ENCODE data around the gene TRIM24.
"Not testable (repeated sequence)": the region's sequence is repeated elsewhere in the genome, so short reads cannot be mapped to it uniquely, and the experiment has no call there.

Gene TRIM24

DNA sequence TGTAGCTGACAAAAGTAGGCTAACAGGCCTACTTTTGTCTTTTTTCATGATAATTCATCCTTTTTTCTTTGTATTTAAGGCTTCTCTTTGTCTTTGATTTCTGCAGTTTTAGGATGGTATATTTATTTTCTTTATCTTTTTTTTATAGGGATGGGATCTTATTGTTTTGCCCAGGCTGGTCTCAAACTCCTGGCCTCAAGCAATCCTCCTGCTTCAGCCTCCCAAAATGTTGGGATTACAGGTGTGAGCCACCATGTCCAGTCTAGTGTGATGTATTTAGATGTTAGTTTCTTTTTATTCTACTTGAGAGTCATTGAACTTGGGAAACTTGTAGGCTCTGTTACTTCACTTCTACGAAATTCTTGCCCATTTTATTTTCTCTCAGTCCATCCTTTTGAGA, 35.4 kb downstream of the TRIM24 start:
- no peak for DNase-seq (ENCODE audit: low spot score)

DNA sequence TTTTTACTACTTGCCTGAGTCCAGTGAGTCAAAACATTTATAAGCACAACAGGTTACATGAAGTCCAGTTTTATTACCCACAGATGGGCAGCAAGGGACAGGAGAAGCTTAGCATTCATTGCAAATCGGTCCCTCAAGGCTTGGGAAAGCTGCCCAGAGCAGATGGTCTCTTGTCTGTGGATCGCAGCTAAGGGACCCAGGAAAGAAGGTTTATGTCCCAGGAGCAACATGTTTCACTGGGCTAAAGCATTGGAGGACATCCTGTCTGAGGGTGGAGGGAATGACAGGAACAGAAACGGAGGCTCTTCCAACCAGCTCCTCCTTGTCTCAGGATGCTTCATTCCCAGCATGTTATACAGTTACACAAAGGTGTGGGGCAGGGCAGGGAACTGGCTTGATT, 39.3 kb downstream of the TRIM24 start:
- no peak for DNase-seq (ENCODE audit: low spot score)

DNA sequence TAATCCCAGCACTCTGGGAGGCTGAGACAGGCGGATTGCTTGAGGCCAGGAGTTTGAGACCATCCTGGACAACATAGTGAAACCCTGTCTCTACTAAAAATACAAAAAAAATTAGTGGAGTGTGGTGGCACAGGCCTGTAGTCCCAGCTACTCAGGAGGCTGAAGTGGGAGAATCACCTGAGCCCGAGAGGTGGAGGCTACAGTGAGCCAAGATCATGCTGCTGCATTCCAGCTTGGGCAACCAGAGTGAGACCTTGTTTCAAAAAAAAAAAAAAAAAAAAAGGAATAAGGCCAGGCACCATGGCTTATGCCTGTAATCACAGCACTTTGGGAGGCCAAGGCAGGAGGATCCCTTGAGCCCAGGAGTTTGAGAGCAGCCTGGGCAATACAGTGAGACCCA, 40.2 kb downstream of the TRIM24 start:
- not testable (repeated sequence) for DNase-seq (ENCODE audit: low spot score)

DNA sequence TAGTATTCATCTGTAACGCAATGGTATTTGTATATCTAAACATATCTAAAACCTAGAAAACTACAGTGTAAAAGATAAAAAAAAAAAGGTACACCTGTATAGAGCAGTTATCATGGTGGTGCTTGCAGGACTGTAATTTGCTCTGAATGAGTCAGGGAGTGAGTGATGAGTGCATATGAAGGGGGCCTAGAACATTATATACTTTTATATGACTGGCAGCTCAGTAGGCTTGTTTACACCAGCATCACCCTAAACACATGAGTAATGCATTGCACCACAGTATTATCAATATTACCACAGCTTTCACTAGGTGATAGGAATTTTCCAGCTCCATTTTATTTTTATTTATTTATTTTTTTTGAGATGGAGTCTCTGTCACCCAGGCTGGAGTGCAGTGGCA, 40.8 kb downstream of the TRIM24 start:
- DNase-seq (ENCODE audit: low spot score): no peak

DNA sequence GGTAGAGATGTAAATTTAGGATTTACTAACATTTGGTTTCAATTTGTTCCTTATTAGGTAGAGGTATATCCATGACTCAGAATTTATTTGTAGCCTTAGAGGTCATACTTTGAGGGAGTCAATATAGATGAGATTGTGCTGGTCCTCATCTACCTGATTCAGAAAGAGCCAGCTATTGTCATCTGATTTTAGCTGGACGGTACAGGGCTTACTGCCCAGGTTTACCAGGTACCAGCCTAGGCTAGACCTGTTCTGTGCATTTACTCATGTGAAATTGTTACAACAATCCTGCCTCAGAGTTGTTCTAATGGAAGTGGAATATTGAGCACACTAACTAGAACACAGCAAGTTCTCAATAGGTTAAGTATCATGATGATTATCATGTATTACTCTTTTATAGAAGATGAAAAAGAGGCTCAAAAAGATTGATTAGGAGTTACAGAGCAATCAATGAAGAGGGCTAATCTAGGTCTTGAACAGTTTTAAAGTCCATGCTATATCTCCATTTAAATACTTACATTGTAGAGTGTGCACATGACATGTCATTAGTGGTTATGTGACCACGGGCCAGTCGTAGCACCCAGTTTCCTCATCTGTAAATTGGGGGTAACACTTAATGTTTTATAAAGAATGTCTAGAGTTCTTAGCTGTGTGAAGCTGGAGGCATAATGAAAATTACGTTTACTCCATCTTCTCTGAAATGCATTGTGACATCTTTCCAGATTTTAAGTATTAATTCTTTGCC, 42.1 kb downstream of the TRIM24 start:
- DNase-seq (ENCODE audit: low spot score): no peak

DNA sequence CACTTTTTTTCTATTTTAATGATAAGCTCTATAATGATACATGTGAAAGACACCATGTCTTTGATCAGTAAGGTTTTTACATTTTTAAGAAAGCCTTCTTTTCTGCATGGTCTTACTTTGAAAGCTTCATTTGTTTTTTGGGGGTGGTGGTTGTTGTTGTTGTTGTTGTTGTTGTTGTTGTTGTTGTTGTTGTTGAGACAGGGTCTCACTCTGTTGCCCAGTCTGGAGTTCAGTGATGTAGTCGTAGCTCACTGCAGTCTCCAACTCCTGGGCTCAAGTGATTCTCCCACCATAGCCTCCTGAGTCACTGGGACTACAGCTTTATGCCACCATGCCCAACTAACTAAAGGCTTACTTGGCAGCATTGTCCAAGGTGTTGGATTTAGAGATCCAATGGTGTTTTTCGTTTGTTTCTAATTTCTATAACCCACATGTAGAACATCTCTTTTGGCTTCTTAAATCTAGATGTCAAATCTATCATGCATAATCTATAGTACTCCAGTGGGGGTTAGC, 45.4 kb downstream of the TRIM24 start:
- no peak for DNase-seq (ENCODE audit: low spot score)

DNA sequence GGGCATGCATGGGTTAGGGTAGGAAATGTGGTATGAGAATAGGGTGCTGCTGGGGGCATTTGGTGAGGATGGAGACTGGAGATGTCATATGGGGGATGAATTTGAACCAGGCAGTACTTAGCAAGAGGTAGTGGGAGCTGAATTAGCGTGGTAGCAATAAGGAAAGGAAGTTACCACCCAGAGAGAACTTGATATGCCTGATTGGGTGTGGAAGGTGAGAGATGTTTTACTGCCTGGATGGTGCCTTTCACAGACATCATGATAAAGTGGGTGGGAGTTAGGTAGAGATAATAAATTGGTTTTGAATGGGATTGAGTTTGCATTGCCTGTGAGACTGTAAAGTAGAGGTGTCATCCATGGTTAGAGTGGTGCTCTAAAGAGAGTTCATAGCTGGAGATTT, 46.7 kb downstream of the TRIM24 start:
- no peak for DNase-seq (ENCODE audit: low spot score)

DNA sequence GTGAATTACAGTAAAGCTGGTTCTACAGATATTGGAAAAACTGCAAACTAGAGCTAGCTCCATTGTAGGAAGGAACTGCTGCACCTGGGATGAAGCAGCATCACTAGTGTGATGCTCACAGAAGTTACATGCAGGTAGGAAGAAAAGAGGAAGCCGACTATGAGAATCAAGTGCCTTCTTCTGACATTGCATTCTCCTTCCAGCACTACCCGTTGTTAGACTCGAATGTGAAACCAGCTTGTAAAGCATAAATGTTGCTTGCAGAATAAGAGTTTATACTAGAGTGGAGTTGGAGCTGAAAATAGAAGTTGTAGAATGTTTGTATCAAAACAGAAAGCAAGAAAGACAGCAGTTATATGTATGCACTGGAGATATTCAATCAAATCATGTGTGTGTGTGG, 49.9 kb downstream of the TRIM24 start:
- DNase-seq (ENCODE audit: low spot score): no peak

DNA sequence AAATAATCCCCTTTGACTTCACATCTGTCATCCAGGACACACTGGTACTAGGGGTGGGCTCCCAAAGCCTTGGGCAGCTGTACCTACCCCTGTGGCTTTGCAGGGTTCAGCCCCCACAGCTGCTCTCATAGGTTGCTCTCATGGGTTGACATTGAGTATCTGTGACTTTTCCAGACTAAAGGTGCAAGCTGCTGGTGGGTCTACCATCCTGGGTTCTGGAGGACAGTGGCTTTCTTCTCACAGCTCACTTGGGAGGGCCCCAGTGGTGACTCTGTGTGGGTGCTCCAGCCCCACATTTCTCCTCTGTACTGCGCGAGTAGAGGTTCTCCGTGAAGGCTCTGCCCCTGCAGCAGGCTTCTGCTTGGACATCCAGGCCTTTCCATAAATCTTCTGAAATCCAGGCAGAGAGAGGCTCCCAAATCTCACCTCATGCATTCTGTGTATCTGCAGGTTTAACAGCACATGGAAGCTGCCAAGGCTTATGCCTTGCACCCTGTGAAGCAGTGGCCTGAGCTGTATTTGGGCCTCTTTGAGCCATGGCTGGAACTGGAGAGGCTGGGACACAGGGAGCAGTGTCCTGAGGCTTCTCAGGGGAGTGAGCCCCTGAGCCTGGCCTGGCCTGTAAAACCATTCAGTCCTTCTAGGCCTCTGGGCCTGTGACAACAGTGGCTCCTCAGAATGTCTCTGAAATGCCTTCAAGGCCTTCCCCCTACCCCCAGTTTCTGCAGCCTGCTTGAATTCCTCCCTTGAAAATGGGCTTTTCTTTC, 52.2 kb downstream of the TRIM24 start:
- DNase-seq (ENCODE audit: low spot score): no peak

DNA sequence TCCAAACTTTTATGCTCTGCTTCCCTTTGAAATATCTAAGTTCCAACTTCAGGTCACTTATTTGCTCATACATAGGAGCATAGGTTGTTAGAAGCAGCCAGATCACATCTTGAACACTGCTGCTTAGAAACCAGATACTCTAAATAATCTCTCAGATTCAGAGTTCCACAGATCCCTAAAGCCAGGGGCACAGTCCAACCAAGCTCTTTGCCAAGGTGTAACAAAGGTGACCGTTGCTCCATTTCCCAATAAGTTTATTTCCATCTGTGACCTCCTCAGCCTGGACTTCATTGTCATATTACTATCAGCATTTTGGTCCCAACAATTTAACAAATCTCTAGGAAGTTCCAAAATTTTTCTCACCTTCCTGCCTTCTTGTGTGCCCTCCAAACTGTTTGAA, 52.8 kb downstream of the TRIM24 start:
- DNase-seq (ENCODE audit: low spot score): no peak

DNA sequence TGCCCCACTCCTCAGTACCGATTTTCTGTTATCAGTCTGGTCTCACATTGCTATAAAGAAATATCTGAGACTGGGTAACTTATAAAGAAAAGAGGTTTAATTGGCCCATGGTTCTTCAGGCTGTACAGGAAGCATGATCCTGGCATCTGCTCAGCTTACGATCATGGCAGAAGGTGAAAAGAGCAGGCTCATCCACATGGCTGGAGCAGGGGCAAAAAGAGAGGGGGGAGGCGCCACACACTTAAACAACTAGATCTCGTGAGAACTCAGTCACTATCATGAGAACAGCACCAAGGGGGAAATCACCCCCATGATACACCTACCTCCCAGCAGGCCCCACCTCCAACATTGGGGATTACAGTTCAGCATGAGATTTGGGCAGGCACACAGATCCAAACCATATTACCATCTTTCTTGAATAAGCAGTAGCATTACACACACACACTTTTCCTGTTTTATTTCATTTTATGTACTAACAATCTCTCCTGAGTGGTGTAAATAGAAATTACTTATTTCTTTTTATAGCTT, 53.3 kb downstream of the TRIM24 start:
- DNase-seq (ENCODE audit: low spot score): no peak

DNA sequence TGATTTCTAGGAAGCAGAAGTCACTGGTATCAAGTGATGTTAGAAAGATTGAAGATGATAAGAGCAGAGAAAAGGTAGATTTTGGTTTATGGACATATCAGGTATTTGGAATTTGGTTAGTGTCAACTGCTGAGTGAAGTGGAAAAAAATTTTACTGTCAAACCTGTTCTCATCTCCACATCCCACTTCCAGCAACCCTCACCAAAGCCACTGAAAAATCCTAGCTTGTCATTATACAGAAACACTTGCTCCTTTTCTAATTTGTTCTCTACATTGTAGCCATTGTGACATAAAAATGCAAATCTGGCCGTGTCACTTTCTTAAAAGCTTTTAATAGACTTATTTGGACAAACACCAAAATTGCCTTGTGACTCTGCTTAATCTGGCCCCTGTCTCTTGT, 54.0 kb downstream of the TRIM24 start:
- no peak for DNase-seq (ENCODE audit: low spot score)

DNA sequence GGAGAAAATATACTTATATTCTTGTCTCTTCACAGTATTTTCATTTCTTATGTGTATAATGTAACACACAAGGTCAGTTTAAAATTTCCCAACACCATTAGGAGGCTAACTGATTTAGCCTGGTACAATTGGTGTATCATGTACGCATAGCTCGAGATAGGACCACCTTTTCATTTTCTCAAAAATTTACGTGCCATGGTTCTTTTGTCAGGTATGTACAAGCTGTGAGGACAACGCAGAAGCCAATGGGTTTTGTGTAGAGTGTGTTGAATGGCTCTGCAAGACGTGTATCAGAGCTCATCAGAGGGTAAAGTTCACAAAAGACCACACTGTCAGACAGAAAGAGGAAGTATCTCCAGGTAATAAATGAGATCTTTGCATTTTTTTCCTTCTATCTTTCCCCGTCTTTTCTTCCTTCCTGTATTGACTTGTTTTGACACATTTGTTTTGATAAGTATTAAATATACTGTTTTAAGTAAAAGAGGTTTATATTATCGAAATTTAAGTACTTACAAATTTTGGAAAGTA, 55.0 kb downstream of the TRIM24 start:
- no peak for DNase-seq (ENCODE audit: low spot score)

DNA sequence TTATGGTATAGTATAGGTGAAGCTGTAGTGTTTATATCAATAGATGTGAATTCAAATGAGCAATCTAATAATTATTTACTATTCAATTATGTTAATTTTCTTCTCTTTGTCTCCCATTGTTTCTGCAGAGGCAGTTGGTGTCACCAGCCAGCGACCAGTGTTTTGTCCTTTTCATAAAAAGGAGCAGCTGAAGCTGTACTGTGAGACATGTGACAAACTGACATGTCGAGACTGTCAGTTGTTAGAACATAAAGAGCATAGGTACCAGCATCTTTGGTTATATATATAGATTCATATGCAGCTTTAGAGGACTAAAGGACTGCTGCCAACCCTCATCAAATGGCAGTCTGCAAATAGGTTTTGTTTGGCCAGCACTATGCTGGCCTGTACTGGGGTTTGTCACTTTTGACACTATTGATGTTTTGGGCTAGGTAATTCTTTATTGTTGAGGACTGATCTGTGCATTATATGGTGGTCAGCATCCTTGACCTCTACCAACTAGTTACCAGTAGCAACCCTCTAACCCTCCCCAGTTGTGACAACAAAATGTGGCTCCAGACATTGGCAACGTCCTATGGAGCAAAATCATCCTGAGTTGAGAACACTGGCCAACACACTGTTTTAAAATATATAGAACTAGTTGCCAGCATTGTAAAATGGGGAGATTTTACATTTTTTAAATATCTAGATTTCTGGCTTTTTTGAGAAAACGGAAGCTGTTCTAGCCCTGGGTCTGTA, 59.2 kb downstream of the TRIM24 start:
- DNase-seq (ENCODE audit: low spot score): no peak

DNA sequence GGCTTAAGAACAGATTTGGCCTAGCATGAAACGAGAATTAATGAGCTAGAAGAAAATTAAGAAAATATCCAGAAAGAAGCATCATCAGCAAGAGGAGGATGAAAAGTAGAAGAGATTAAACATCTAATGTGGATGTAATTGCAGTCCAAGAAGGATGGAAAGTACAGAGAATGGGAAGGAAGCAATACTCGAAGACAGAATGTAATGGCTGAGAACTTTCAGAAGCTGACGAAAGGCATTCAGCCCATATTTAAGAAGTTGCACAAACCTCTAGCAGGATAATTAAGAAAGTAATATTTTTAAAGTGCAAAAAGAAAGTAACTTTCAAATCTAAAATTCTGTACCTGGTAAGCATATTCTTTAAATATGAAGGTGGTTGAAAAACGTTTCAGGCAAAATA, 60.7 kb downstream of the TRIM24 start:
- DNase-seq (ENCODE audit: low spot score): no peak

DNA sequence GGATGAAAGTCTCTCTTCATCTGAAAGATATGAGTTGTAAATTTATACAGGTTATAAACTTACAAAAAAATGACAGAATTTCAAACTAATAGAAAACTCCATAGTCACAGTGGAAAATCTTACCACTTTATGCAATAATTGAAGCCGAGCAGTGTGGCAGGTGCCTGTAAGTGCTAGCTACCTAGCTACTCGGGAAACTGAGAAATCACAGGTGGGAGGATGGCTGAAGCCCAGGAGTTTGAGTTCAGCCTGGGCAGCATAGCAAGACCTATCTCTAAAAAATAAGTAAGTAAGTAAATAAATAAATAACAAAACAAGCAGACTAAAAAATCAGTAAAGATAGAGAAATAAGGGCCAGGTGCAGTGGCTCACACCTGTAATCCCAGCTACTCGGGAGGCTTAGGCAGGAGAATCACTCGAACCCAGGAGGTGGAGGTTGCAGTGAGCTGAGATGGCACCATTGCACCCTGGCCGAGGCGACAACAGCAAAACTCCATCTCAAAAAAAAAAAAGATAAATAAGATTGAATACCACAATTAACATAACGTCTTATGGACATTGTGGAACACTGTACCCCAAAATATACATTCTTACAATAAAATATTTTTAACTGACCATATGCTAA, 61.9 kb downstream of the TRIM24 start:
- no peak for DNase-seq (ENCODE audit: low spot score)

DNA sequence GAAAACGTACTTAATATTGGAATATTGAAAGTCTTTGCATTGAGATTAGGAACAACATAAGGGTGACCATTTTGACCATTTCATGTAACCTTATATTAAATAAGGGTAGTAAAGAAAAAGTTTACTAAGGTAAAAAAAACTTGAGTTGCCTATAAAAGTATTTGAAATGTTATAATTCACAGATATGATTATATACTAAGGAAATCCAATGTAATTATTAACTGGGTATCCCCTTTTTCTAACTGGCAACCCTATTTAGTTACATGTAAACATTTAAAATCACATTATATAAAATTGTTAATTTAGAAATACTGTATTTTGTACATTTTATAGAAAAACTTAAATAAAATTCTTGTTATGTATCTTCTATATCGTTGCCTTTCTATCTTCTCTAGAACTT, 64.2 kb downstream of the TRIM24 start:
- no peak for DNase-seq (ENCODE audit: low spot score)

DNA sequence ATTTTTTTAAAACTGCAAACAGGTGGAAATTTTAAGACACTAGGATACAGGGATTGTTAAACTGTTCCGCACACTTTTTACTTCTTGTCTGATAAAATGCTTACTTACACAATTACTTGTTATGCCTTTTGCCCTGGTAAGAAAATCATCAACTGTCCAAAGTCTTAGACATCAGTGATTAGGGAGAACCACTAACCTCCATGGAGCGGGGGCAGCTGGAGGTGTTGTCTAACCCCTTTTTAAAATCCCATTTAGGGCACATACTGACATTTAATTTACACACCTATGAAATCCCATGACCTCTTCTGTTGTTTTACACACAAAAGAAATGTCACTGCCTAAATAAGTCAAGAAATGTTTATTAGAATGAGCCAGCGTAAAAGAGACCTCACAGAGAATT, 65.7 kb downstream of the TRIM24 start:
- DNase-seq (ENCODE audit: low spot score): no peak

DNA sequence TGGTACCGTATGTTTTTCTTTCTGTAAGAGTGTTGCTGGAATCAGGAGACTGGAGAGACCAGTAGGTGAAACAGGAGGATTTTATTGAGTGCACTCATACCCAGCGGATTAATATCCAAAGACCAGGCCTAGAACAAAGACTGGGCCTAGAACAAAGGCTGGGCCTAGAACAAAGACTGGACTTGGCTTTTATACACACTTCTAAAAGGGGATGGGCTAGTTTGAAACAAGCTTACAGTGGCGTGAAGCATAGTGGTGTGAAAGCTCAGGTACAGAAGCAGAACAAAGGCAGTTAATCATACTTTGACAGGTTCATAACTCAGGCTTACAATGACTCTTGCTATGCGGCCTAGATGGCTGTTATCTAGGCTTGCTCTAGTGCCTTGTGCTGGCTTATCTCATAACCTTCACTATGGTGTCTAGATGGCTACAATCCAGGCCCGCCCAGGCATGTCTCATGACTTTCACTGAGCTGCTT, 67.7 kb downstream of the TRIM24 start:
- DNase-seq (ENCODE audit: low spot score): no peak

DNA sequence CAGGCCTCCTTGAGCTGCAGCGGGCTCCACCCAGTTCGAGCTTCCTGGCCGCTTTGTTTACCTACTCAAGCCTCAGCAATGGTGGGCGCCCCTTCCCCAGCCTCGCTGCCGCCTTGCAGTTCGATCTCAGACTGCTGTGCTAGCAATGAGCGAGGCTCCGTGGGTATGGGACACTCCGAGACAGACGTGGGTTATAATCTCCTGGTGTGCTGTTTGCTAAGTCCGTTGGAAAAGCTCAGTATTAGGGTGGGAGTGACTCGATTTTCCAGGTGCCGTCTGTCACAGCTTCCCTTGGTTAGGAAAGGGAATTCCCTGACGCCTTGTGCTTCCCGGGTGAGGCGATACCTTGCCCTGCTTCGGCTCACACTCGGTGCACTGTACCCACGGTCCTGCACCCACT, 76.8 kb downstream of the TRIM24 start:
- DNase-seq (ENCODE audit: low spot score): not testable (repeated sequence)

DNA sequence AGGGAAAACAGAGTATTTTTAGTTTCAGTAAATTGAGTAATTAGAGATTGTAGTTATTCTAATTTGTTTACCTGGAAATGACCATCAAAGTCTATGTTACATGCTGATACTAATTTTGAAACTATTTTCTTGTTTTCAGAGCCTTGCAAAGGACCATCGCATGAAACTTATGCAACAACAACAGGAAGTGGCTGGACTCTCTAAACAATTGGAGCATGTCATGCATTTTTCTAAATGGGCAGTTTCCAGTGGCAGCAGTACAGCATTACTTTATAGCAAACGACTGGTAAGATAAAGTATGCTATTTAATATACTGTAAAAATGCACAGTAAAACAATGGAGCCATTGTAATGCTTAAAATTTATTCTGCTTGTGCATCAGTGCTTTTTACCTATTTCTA, 78.5 kb downstream of the TRIM24 start:
- DNase-seq (ENCODE audit: low spot score): no peak

Measured in SW480 (cell line).